NCI-H2196 (cell line): Measurements from ENCODE around the gene ITIH1.
"Not testable (repeated sequence)": the region's sequence is repeated elsewhere in the genome, so short reads cannot be mapped to it uniquely, and the experiment has no call there.

Source experiments
- DNase-seq: peaks from one replicate; lab custom pipeline; 2025; ENCODE audit not compliant: unreplicated experiment; lab: John Stamatoyannopoulos, UW

The ITIH1 gene

DNA sequence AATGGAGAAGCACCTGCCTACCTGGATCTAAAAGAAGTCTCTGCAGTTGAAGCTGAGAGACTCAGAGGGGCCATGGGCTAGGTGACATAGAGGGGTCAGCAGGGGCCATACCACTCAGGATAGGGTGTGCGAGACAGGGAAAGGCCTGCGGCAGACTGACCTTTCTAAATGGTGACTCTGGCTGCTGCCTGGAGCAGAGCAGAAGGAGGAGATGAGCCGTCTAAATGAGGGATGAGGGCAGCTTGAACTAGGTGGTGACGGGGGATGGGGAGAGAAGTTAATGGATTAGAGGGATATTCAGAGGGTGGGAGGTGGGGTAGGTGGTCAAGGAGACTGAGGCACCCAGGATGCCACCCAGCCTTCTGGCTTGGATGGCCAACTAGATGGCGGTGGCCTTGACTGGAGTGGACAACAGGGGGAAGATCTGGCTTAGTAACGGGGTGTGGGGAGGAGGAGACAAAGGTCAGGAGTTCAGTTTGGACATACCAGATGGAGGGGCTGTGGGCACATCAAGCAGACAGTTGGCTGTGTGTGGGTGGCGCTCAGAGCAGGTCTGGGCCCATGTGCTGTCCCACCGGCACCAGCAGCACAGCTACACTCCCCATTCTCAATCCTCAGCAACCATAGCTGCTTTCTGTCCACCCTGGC is 3.2 kb upstream of the ITIH1 start:
- no peak for DNase-seq

GRCh38 chr3:52774901-52775864 is 2.2 kb upstream of the ITIH1 start:
- peak; percentile 5 for DNase-seq

- DNase-seq: no peak
Observed at GRCh38 chr3:52775877-52776276, 1.5 kb upstream of the ITIH1 start.

DNA sequence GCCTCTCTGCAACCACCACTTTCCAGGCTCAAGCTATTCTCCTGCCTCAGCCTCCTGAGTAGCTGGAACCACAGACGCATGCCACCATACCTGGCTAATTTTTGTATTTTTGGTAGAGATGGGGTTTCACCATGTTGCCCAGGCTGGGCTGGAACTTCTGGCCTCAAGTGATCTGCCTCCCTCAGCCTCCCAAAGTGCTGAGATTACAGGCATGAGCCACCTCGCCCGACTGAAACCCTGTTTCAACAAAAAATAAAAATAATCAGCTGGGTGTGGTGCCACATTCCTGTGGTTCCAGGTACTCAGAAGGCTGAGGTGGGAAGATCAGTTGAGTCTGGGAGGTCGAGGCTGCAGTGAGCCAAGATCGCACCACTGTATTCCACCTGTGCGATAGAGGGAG is 913 bp upstream of the ITIH1 start:
- DNase-seq: not testable (repeated sequence)

DNA sequence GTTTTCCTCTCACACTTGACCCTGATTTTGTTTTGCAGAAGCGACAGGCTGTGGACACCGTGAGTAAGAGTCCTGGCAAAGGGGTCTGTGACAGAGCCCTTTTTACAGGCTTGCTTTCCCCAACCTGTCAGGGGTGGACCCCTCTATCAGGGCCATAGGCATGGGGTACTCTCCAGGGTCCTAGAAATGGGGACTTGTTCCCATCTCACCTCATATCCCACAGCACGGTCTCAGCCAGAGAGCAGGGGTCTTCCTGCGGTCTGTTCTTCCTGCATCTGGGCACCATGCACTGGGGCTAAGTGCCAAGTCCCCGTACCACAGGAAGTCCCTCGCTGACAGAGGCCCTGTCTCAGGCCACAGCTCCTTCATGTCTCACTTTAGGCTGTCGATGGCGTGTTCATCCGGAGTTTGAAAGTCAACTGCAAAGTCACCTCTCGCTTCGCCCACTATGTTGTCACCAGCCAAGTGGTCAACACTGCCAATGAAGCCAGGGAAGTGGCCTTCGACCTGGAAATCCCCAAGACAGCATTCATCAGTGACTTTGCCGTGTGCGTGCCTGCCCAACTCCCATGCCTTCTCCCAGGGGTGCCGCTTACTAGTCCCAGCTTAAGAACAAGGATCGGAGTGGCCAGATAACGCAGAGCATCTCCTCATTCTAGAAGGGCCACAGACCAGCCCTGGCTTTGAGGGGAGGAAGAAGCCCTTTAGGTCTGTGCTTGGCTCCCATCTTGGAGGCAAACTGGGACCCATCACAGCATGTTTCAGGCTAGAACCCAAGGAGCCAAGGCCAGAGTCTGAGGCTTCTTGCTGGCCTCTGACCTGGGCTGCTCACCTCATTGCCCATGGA is 783 bp downstream of the ITIH1 start:
- DNase-seq: no peak

DNA sequence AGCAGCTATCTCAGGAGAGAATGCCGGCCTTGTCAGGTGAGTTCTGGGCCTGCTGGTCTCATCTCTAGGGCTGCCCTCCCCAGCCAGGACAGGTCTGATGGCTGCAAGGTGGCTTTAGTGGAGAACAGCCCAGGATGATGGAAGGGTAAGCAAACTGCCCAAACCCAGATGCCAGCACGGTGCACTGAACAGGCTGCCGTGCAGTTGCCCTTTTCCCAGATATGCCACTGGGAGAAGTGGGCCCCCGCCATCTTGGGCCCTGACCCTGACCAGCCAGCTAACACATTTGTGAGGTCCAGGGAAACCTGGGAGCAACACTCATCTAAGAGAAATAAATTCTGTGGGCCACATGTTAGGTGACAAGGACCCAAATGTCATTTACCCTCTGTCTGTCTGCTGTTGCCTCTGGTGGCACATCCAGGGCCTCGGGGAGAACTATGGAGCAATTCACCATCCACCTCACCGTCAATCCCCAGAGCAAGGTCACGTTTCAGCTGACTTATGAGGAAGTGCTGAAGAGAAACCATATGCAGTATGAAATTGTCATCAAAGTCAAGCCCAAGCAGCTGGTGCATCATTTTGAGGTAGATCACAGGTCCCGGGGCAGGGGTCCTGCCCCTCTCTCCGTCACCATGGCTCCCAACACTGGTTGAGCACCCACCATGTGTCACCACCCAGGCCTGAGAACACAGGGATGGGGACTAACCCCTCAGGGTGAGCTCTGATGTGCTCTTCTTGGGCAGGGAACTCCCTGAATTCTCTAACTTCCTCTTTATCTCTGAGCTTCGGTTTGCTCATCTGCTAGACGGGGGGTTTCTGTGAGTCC is 1.8 kb downstream of the ITIH1 start:
- no peak for DNase-seq

GRCh38 chr3:52779837-52780585 is 2.6 kb downstream of the ITIH1 start:
- DNase-seq: no peak

- no peak for DNase-seq
Observed at GRCh38 chr3:52781741-52782140, 4.3 kb downstream of the ITIH1 start.

GRCh38 chr3:52782412-52783210 is 5.2 kb downstream of the ITIH1 start:
- no peak for DNase-seq

GRCh38 chr3:52783211-52783555 is 5.8 kb downstream of the ITIH1 start:
- DNase-seq: no peak

- DNase-seq: no peak
Observed at GRCh38 chr3:52784021-52784621, 6.7 kb downstream of the ITIH1 start.

DNA sequence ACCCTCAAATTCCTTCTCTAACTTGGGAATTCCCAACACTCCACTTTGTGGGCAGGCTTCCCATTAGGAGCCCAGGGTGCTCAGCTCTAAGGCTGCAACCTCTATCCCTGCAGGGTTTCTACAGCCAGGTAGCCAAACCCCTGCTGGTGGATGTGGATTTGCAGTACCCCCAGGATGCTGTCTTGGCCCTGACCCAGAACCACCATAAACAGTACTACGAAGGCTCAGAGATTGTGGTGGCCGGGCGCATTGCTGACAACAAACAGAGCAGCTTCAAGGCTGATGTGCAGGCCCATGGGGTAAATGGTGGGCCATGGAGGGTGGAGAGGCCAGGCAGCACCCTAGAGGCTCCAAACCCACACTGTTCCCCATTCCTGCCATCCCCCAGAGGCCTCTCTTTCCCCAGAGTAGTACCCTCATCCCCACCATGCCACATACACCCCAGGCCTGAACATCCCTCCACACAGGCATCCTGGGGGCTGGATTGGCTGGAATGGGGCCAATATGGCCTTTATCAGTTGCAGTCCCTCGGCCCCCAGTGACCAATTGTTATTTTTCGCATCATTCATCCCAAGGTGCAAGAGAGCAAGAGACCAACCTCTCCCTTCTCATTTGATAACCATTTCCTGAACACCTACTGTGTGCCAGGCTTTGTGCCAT is 7.7 kb downstream of the ITIH1 start:
- DNase-seq: no peak

- DNase-seq: no peak
Observed at GRCh38 chr3:52786330-52787215, 9.2 kb downstream of the ITIH1 start.

DNA sequence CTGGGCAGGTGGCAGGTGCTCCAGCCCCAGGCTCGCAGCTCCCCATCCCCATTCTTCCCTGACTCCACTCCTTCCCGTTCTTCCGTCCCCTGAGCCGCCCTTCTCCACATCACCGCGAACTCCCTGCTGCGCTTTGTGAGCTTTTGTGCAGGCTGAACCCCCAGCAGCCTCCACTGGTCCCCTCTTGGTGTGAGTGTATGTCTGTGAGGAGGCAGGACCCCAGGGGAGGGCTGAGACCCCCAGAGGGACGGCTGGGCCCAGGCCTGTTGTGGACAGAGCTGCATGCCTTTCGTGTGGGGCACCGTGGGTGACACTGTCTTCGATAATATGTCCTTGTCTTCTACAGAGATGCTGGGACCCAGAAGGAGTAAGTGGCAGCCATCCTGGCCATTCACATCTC is 9.8 kb downstream of the ITIH1 start:
- no peak for DNase-seq

DNA sequence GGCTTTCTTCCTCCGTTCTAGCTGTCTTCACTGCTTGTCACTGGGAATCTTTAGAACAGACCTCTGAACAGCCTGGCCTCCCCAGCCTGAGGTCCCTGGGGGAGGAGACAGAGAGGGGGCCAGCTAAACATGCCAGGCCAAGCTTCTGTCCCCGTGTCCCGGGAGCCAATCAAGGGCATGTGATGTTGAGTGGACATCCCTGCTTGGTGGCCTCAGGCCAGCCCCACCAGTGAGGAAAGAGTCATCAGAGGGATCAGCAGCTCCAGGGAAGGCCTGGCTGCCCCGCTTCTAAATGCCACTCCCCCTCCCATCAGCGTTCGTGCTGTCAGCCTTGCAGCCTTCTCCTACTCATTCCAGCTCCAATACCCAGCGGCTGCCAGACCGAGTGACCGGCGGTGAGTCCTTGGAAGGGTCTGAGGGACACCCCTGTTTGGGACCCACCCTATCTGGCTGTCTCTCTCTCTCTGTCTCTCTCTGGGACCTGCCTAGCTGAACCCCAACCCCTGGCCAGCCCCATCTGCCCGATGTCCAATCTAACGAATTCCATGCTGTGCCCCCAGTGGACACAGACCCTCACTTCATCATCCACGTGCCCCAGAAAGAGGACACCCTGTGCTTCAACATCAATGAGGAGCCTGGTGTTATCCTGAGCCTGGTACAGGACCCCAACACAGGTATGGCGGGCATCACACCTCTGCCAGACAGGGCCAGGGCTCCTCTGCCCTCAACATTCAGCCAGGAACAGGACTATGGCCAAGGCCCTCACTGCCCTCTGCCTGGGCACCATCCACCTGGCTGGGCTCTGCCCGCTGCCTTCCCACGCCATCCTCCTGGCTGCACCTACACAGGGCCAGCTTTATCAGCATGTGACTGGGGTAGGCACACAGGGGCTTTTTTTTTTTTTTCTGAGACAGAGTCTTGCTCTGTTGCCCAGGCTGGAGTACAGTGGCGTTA is 10.6 kb downstream of the ITIH1 start:
- no peak for DNase-seq
